CD4-positive, alpha-beta T cell treated with Interleukin-15 for 4 hours (primary cell): Measurements from ENCODE around the gene DUSP23.

Experiments
- DNase-seq: peaks from one replicate; pipeline ENCODE4 v3.0.0-alpha.2; 2020; ENCODE audit warnings: low spot score

Gene DUSP23

GRCh38 chr1:159828581-159829272, 48.0 kb downstream of the DUSP23 start:
- DNase-seq, result no peak

DNA sequence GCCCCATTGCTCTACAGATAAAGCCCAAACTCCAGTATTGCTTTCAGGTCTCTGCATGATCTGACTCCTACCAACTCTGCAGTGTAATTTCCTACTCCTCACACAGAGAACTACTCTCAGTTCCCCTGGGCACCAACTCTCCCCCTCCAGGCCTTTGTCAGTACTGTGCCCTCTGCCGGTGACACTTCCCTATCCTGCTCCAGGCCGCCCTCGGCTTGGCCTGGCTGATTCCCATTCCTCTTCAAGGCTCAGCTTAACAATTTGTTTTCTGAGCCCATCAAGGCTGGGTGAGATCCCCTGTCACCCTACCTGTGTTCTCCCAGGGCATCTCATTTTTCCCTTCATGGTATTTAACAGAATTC, 48.5 kb downstream of the DUSP23 start:
- DNase-seq, result no peak

DNA sequence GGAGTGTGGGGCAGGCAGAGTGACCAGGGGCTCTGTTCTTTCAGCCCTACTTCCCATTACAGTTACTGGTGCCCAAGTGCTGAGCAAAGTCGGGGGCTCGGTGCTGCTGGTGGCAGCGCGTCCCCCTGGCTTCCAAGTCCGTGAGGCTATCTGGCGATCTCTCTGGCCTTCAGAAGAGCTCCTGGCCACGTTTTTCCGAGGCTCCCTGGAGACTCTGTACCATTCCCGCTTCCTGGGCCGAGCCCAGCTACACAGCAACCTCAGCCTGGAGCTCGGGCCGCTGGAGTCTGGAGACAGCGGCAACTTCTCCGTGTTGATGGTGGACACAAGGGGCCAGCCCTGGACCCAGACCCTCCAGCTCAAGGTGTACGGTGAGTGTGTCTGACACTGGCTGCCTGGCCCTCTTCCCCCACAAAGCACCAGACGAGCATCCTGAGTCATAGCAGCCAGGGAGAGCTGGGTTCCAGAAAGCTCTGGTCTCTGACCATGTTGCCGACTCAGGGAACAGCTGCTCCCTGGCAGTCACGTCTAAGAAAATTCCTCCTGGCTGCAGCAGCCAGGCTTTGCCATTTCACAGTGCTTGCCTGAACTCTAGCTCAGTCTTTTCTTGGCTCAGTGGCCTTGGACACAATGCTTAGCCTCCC, 49.2 kb downstream of the DUSP23 start:
- DNase-seq, result no peak

DNA sequence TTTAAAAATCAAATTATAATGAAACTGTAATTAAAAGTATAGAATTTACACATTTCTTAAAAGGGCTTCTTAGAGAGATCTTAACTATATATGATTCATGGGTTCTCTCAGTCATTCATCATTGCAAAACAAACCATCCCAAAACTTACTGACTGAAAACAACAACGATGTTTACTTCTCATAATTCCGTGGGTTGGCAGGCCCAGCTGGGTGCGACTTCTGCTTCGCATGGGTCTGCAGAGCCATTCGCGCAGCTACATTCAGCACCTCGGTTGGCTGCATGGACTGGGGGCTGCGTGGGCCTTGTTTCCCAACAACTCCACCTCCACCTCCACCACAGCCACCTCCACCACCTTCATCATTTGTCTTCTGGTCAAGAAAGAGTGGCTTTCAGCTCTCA, 50.0 kb downstream of the DUSP23 start:
- no peak for DNase-seq

DNA sequence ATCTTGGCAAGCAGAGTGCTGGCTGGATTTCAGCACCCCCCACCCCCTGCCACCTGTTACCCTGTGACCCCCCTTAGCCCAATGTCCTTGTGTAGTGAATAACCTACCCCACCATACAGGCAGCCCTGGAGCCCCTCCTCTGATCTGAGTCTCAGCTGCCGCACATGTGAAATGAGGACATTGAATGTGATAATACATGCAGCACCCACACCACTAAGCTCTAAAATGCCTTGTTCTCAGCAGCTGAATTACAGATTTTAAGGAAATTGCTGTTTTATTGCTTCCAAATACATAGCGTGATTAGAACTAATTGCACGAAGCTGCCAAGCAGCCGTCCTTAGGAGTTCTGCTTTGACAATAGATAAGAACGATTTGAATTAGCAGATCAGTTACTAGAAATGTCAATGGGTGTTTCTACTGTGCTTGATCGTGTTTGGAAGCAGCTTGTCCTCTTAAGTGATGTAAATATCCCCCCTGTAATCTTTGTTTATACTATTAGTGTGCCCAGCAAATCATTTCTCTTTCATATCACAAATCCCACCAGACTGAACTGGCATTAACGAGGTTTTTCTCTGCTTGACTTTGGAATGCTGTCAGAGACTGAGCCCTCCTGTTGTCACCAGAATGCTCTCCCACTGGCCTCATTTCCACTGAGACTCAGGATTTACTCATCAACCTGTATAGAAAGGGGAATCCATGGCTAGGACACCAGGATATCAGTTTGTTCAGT, 50.8 kb downstream of the DUSP23 start:
- no peak for DNase-seq
